Mesodermal cell (in vitro differentiated cells): Measurements from ENCODE around the gene AP2A2.
"Not testable (repeated sequence)": the region's sequence is repeated elsewhere in the genome, so short reads cannot be mapped to it uniquely, and the experiment has no call there.

ENCODE experiments used
- H3K27ac ChIP-seq: 2 replicates; pipeline ENCODE4 v1.7.0; 2013; ENCODE audit warnings: mild to moderate bottlenecking, low read depth, low read length, moderate library complexity; ENCODE audit not compliant: severe bottlenecking
- H3K36me3 ChIP-seq: 2 replicates; pipeline ENCODE4 v1.7.1; 2013; ENCODE audit warnings: mild to moderate bottlenecking, low read length, moderate library complexity; ENCODE audit not compliant: control insufficient read depth, insufficient read depth
- H3K4me1 ChIP-seq: one replicate; pipeline ENCODE4 v1.7.1; 2013; ENCODE audit warnings: mild to moderate bottlenecking, low read length; ENCODE audit not compliant: insufficient read depth, control insufficient read depth, poor library complexity, severe bottlenecking
- H3K4me3 ChIP-seq: 2 replicates; pipeline ENCODE4 v1.7.0; 2013; ENCODE audit warnings: low read length, control low read depth, mild to moderate bottlenecking; ENCODE audit not compliant: insufficient read depth, poor library complexity, severe bottlenecking; ENCODE audit errors: extremely low read depth
- H3K9me3 ChIP-seq: 2 replicates; pipeline ENCODE4 v1.7.1; 2013; ENCODE audit warnings: mild to moderate bottlenecking, low read length, moderate library complexity; ENCODE audit not compliant: control insufficient read depth
- WGBS, 2 experiments: methylation state at CpG; one replicate each; pipeline ENCODE4 v1.1.5; 2013; ENCODE audit warnings: missing lambda C conversion rate in 2 of 2; ENCODE audit not compliant: insufficient coverage in 2 of 2; 5-methylcytosine and 5-hydroxymethylcytosine counted together

Gene AP2A2

DNA sequence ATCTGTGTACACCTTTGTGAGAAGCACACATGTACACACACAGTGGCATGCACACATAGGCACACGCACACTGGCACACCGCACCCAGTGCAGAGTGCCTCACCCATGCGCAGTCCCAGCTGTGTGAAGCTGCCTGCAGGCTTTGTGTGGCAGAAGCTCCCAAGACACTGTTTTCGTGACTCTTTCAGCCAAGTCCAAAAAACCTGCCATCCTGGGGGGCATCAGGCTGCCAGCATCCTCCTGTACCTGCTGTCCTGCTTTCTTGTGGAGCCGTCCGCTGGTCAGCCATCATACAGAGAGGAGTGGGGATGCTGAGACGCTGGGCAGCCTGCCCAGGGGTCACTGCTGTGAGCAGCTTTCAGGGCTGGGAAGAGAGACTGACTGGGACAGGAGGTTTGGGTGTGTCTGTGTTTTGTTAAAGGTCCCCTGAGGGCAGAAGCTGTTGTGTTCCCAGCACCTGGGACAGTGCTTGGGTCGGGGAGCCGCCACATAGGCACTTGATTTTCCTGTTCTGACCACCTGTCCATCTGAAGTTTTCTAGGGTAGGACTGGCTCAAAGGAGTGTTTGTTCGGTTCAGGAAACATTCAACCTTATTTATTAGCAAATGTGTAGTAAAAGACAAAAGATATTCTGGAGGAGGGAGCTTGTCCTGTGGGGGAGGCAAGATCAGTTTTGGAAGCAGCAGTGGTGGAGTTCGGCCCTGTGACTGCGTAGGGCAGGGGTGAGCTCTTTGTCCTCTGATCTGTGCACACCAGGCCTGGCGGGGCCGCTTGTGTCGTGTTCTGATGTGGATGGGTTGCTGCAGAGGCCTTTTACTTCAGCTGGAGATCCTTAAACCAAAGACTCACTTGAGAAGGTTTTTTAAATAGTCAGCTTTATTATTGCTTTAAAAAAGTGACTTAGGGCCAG is 29.7 kb downstream of the AP2A2 start:
- Histone ChIP-seq H3K4me1 (peaks cover 4% of the 10 kb centered on the region), H3K27ac (no peak overlapping the region), H3K9me3 (no peaks in the 10 kb centered on the region), H3K4me3 (no peak overlapping the region), H3K36me3 (peaks cover 57% of the 10 kb centered on the region)
- WGBS, 2 experiments: 87 to 94% methylated on average over 10 to 12 of the region's 15 CpGs

DNA sequence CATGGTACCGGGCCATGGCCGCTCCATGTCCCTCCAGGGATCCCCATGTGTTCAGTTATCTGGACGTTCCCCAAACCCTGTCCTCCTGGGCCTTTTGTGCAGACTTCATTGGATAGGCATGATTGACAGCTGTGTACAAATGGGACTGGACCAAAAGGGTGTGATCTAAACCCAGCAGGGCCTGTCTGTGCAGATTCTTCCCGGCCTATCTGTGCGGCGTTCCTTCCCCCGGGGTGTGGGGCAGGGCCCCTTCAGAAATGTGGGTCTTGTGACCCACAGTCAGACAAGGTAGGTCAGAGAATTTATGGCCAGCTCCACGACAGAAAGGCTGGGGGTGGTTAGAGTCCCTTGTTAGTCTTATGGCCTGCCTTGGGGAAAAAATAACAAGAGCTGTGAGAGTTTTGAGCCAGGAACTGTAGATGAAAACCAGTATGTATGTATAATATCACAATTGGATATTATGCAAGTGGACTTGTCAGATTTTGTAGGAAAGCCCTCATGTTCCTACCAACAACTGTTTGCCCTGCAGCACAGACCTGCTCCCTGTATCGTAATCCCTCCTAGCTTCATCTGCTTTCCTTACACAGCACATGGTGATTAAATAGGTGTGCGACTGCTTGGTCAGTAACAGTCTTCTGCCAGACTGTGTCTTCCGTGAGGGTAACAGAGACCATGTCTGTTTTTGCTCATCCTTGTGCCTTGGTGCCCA is 31.7 kb downstream of the AP2A2 start:
- 86 to 90% methylated on average over 9 to 11 of the region's 11 CpGs for WGBS, 2 experiments
- Histone ChIP-seq H3K27ac (no peak overlapping the region), H3K4me1 (peaks cover 2% of the 10 kb centered on the region), H3K9me3 (peaks cover 4% of the 10 kb centered on the region), H3K36me3 (peaks cover 69% of the 10 kb centered on the region), H3K4me3 (no peak overlapping the region)

DNA sequence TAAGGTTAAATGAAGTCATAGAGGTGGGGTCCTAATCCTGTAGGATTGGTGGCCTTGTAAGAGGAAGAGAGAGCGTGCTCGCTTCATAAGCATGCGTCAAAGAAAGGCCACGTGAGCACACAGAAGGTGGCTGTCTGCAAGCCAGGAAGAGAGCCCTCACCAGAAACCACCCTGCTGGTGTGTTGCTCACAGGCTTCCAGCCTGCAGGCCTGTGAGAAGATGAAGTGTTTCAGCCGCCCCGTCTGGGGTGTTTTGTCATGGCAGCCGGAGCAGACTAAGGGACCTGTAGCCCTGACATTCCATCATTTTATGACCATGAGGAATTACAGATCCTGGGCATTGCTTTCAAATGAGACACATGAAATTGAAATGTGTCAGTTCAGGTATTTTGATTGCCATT is 32.4 kb downstream of the AP2A2 start:
- 95 to 100% methylated on average over 4 to 7 of the region's 7 CpGs for WGBS, 2 experiments
- H3K36me3 ChIP-seq: peaks cover 76% of the 10 kb centered on the region
- no peak overlapping the region for H3K27ac ChIP-seq
- H3K4me1 ChIP-seq: no peaks in the 10 kb centered on the region
- peaks cover 4% of the 10 kb centered on the region for H3K9me3 ChIP-seq
- no peak overlapping the region for H3K4me3 ChIP-seq

DNA sequence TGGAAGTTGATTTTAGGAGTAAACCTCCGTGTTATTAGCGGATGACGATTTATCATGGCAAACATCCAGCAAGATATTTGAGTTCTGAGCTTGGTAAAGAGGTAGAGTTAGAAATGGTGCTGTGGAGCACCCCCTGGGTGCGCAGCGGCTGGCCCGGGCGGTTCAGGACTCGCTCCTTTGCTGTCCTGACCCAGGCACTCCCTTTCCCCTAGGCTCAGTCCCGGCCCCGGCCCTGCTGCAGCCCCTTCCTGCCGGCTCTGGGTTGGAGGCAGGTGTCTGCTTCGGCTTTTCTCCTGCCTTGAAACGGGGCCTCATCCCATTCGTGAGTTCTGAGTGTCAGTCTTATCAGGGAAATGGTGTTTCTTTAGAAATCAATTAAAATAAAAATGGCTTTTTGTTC is 33.4 kb downstream of the AP2A2 start:
- no peak overlapping the region for H3K27ac ChIP-seq
- H3K36me3 ChIP-seq: peaks cover 85% of the 10 kb centered on the region
- H3K4me3 ChIP-seq: no peak overlapping the region
- 91 to 92% methylated on average over 8 to 11 of the region's 14 CpGs for WGBS, 2 experiments
- peaks cover 4% of the 10 kb centered on the region for H3K9me3 ChIP-seq
- H3K4me1 ChIP-seq: no peaks in the 10 kb centered on the region

DNA sequence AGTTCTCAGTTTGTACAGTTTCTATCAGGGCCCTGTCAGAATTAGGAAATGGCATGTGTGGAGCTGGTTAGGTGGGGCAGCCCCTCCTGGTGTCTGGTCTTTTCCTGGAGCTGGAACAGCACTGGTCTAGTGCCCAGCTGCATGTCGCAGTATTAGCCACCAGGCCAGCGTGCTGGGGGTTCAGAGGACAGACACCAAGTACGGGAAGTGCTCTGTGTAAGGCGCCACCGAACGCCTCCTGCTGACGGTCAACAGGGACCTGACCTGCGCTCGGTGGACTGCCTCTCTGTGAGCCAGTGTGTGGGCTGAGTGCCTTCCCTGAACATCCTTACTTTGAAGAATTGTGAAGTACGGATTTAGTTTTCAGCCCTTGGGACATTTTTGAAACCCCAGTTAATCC is 33.9 kb downstream of the AP2A2 start:
- Histone ChIP-seq H3K4me1 (no peaks in the 10 kb centered on the region), H3K4me3 (no peak overlapping the region), H3K9me3 (peaks cover 7% of the 10 kb centered on the region), H3K27ac (no peak overlapping the region), H3K36me3 (peaks cover 91% of the 10 kb centered on the region)
- WGBS, 2 experiments: 90 to 92% methylated on average over 10 of the region's 10 CpGs

DNA sequence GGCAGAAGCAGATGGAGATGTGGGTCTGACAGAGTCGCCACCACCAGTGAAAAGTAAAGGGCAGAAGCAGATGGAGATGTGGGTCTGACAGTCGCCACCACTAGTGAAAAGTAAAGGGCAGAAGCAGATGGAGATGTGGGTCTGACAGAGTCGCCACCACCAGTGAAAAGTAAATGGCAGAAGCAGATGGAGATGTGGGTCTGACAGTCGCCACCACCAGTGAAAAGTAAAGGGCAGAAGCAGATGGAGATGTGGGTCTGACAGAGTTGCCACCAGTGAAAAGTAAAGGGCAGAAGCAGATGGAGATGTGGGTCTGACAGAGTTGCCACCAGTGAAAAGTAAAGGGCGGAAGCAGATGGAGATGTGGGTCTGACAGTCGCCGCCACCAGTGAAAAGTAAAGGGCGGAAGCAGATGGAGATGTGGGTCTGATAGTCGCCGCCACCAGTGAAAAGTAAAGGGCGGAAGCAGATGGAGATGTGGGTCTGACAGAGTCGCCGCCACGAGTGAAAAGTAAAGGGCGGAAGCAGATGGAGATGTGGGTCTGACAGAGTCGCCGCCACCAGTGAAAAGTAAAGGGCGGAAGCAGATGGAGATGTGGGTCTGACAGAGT is 35.7 kb downstream of the AP2A2 start:
- H3K4me1 ChIP-seq, H3K27ac ChIP-seq, H3K9me3 ChIP-seq, H3K4me3 ChIP-seq: not testable (repeated sequence)
- WGBS, 2 experiments: 94 to 95% methylated on average over 16 to 17 of the region's 18 CpGs
- H3K36me3 ChIP-seq: peaks cover 95% of the 10 kb centered on the region

DNA sequence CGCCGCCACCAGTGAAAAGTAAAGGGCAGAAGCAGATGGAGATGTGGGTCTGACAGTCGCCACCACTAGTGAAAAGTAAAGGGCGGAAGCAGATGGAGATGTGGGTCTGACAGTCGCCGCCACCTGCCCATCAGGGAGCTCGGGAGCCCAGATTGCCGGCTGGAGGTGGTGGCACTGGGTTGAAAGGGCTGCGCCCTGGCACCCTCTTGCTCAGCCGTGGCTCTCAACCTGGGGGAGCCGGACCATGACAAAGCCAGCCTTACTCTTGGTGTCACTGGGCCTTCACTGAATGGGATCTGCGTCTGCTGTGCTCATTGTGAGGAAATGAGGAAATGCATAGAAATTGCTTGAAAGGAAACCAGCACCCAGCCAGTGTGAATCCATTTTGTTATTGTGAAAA is 36.3 kb downstream of the AP2A2 start:
- Histone ChIP-seq H3K27ac (no peak overlapping the region), H3K9me3 (peaks cover 10% of the 10 kb centered on the region), H3K4me3 (no peak overlapping the region), H3K4me1 (no peaks in the 10 kb centered on the region), H3K36me3 (peaks cover 94% of the 10 kb centered on the region)
- WGBS, 2 experiments: 94 to 95% methylated on average over 10 to 11 of the region's 12 CpGs

- 92% methylated on average over 2 to 5 of the region's 5 CpGs for WGBS, 2 experiments
- peaks cover 92% of the 10 kb centered on the region for H3K36me3 ChIP-seq
Measured at GRCh38 chr11:962688-963087, 37.0 kb downstream of the AP2A2 start.

GRCh38 chr11:963852-964251 is 38.2 kb downstream of the AP2A2 start:
- no peak overlapping the region for H3K4me3 ChIP-seq
- peaks cover 10% of the 10 kb centered on the region for H3K9me3 ChIP-seq
- no peaks in the 10 kb centered on the region for H3K4me1 ChIP-seq
- H3K27ac ChIP-seq: no peak overlapping the region
- WGBS, 2 experiments: 99 to 100% methylated on average over 6 to 7 of the region's 7 CpGs
- peaks cover 91% of the 10 kb centered on the region for H3K36me3 ChIP-seq

More at GRCh38 chr11:962688-963087, 37.0 kb downstream of the AP2A2 start:
- Histone ChIP-seq H3K9me3 (peaks cover 10% of the 10 kb centered on the region), H3K4me1 (no peaks in the 10 kb centered on the region), H3K27ac (no peak overlapping the region), H3K4me3 (no peak overlapping the region)

- no peak overlapping the region for H3K27ac ChIP-seq
- peaks cover 10% of the 10 kb centered on the region for H3K9me3 ChIP-seq
- no peaks in the 10 kb centered on the region for H3K4me1 ChIP-seq
- 91 to 92% methylated on average over 10 to 12 of the region's 13 CpGs for WGBS, 2 experiments
- peaks cover 88% of the 10 kb centered on the region for H3K36me3 ChIP-seq
- no peak overlapping the region for H3K4me3 ChIP-seq
Measured at GRCh38 chr11:965206-965775, 39.6 kb downstream of the AP2A2 start.
